Nephron progenitor cell (in vitro differentiated cells): ENCODE data around the gene TLK1.

ENCODE experiments used
- DNase-seq: peaks from one replicate; pipeline ENCODE4 v3.0.0; 2021
- H3K27ac Mint-ChIP-seq: 2 replicates; pipeline ENCODE4 v1.8.0; 2021; ENCODE audit warnings: mild to moderate bottlenecking, moderate library complexity, mixed read lengths
- H3K27me3 Mint-ChIP-seq: 2 replicates; pipeline ENCODE4 v1.8.0; 2021; ENCODE audit warnings: mild to moderate bottlenecking, low read depth, mixed read lengths; ENCODE audit not compliant: poor library complexity
- H3K36me3 Mint-ChIP-seq: 2 replicates; pipeline ENCODE4 v1.8.0; 2021; ENCODE audit warnings: low read depth, mixed read lengths
- H3K4me1 Mint-ChIP-seq: 2 replicates; pipeline ENCODE4 v1.8.0; 2021; ENCODE audit warnings: mixed read lengths
- H3K4me3 Mint-ChIP-seq: 2 replicates; pipeline ENCODE4 v1.8.0; 2021; ENCODE audit warnings: mild to moderate bottlenecking, moderate library complexity, mixed read lengths
- H3K9me3 Mint-ChIP-seq: 2 replicates; pipeline ENCODE4 v1.8.0; 2021; ENCODE audit warnings: mild to moderate bottlenecking, moderate library complexity, mixed read lengths
- CTCF ChIP-seq: fragments of 200-600 bp; sonication (generic); IDR thresholded peaks from 2 replicates; pipeline ENCODE4 v1.5.0; 2021; ENCODE audit warnings: antibody characterized with exemption

Gene TLK1

GRCh38 chr2:171146071-171146470, 14.6 kb downstream of the TLK1 start:
- Mint-ChIP-seq H3K27ac (no peak overlapping the region), H3K4me1 (peaks cover 15% of the 10 kb centered on the region), H3K36me3 (peaks cover 56% of the 10 kb centered on the region), H3K9me3 (peaks cover 20% of the 10 kb centered on the region), H3K27me3 (no peaks in the 10 kb centered on the region), H3K4me3 (no peak overlapping the region)
- no peak for DNase-seq
- no peak for TF ChIP-seq CTCF

DNA sequence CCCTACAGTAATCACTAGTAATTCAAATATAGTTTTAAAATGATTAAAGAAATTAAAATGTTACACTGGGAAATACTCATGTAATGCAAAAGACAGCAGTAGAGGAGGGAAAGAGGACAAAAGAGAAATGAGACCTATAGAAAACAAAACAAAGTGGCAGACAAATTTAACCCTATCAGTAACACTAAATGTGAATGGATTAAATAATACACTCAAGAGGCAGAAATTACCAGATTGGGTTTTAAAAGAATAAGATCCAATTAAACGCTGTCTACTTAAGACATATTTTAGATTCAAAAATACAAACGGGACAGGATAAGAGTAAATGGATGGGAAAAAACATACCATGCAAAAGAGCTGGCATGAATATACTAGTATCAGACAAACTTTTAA, 17.0 kb downstream of the TLK1 start:
- Mint-ChIP-seq H3K36me3 (peaks cover 43% of the 10 kb centered on the region), H3K27ac (no peak overlapping the region), H3K27me3 (no peaks in the 10 kb centered on the region), H3K9me3 (peaks cover 20% of the 10 kb centered on the region), H3K4me3 (no peak overlapping the region), H3K4me1 (peaks cover 29% of the 10 kb centered on the region)
- no peak for DNase-seq
- no peak for TF ChIP-seq CTCF

DNA sequence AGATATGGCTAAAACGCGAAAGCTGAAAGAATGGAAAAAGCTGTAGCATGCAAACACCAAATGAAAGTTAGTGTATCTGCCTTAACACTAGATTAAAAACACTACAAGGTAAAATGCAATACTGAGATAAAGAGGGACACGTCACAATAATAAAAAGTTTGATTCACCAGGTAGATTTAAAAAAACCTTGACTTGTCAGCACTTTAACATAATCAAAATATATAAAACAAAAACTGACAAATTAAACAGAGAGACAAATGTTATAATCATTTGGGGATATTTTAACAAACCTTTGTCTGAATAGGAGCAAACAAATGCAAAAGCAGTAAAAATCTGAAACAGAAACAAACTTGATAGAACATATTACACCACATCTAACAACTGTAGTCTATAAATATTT, 18.3 kb downstream of the TLK1 start:
- Mint-ChIP-seq H3K4me1 (peaks cover 29% of the 10 kb centered on the region), H3K36me3 (peaks cover 37% of the 10 kb centered on the region), H3K9me3 (peaks cover 20% of the 10 kb centered on the region), H3K27ac (peak overlapping the region; percentile 78), H3K4me3 (no peak overlapping the region), H3K27me3 (no peaks in the 10 kb centered on the region)
- TF ChIP-seq CTCF = no peak
- DNase-seq = no peak

DNA sequence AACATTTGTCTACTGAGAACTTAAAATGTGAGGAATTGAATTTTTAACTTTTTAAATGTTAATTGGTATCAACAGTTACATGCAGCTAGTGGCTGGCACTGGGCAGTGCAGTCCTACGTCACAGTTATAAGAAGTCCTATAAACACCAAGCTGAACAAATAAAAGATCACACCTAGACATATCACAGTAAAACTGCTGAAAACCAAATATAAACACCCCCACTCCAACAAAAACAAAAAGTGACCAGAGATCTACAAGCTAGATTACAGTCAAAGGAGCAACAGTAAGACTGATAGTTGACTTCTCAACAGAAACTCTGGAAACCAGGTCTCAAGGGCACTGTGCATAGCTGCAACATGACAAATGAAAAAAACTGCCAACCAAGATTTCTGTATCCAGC, 19.4 kb downstream of the TLK1 start:
- peaks cover 20% of the 10 kb centered on the region for H3K9me3 Mint-ChIP-seq
- H3K27me3 Mint-ChIP-seq = no peaks in the 10 kb centered on the region
- peaks cover 30% of the 10 kb centered on the region for H3K4me1 Mint-ChIP-seq
- H3K27ac Mint-ChIP-seq = peak overlapping the region; percentile 1
- DNase-seq = no peak
- no peak overlapping the region for H3K4me3 Mint-ChIP-seq
- H3K36me3 Mint-ChIP-seq = peaks cover 32% of the 10 kb centered on the region
- TF ChIP-seq CTCF = no peak

GRCh38 chr2:171139860-171140259, 20.8 kb downstream of the TLK1 start:
- H3K4me1 Mint-ChIP-seq = peaks cover 38% of the 10 kb centered on the region
- peaks cover 31% of the 10 kb centered on the region for H3K36me3 Mint-ChIP-seq
- peaks cover 18% of the 10 kb centered on the region for H3K9me3 Mint-ChIP-seq
- H3K4me3 Mint-ChIP-seq = no peak overlapping the region
- H3K27ac Mint-ChIP-seq = peak overlapping the region; percentile 60
- DNase-seq = no peak
- H3K27me3 Mint-ChIP-seq = no peaks in the 10 kb centered on the region
- no peak for TF ChIP-seq CTCF

- DNase-seq = no peak
- H3K9me3 Mint-ChIP-seq = no peaks in the 10 kb centered on the region
- H3K27me3 Mint-ChIP-seq = no peaks in the 10 kb centered on the region
- peaks cover 34% of the 10 kb centered on the region for H3K4me1 Mint-ChIP-seq
- H3K27ac Mint-ChIP-seq = peak overlapping the region; percentile 57
- H3K4me3 Mint-ChIP-seq = no peak overlapping the region
- TF ChIP-seq CTCF = no peak
- peaks cover 23% of the 10 kb centered on the region for H3K36me3 Mint-ChIP-seq
These were observed 24.7 kb downstream of the TLK1 start for GRCh38 chr2:171136024-171136423.
